Measurements from ENCODE around the gene LARGE1. TPM values are rescaled to one million over a fixed set of nuclear protein-coding genes. Genes with fewer than 3 reads are reported as not detected.

The LARGE1 gene
- total and polyA plus RNA-seq, 5 donors from 2014 or later, result not detected

- Mint-ChIP-seq H3K36me3 (peaks cover 3% of the 10 kb centered on the region), H3K4me1 (no peaks in the 10 kb centered on the region), H3K27me3 (no peaks in the 10 kb centered on the region), H3K4me3 (no peak overlapping the region), H3K9me3 (peaks cover 0 to 15% (median 3%) of the 10 kb centered on the region in 7 donors), H3K27ac (no peak overlapping the region)
- H3K36me3 ChIP-seq (ENCODE audit: control insufficient read depth, insufficient read depth, low read length), result no peaks in the 10 kb centered on the region
- ATAC-seq (ENCODE audit: low read depth in 2 of 2) (no peak), DNase-seq (no peak)
- no peaks in the 10 kb centered on the region for H3K27me3 ChIP-seq (ENCODE audit: control insufficient read depth, insufficient read depth, low read length)
- H3K4me1 ChIP-seq (ENCODE audit: control insufficient read depth, insufficient read depth, low read length, poor library complexity, severe bottlenecking), result no peaks in the 10 kb centered on the region
- no peak overlapping the region for H3K27ac ChIP-seq (ENCODE audit: insufficient read depth, low read length, poor library complexity, severe bottlenecking)
- H3K9me3 ChIP-seq (ENCODE audit: control insufficient read depth in 2 of 2, low read length in 2 of 2), result peaks cover 0 to 4% of the 10 kb centered on the region in 2 experiments
- no peak overlapping the region for H3K4me3 ChIP-seq (ENCODE audit: low read depth, low read length)
Observed at GRCh38 chr22:33656808-33657628, 263.3 kb downstream of the LARGE1 start.

DNA sequence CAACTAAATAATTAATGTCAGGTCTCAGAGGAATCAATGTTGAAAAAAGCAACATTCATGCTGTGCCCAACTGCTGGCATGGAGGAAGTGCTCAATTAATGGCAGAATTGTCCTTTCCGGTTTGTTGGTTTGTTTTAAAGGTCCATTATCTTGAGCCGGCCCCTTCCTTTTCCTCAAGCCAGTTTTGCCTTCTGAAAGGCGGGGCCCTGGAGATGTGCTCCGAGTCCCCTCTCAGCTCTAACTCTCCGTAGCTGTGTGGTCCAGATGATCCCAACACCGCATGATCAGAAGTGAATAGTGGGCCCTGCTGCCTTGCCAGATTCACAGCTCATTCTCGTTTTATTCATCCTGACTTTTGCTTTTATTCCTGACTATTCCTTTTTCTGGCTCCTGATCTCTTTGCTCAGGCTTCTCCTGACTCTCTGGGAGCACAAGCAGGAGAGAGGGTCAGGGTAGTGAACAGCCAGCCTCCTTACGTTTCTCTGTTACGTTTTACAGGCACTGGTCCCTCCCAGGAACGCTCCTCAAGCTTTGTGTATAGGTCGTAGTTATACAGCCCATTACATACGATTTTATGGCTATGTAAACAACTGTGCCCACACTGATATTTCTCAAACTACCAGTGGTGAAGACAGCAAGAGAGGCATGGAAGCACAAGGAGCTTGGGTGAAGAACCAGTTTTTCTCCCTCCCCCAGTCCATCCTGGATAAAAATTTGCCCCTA, 265.9 kb downstream of the LARGE1 start:
- Mint-ChIP-seq H3K27ac (no peak overlapping the region), H3K27me3 (no peaks in the 10 kb centered on the region), H3K9me3 (peaks cover 1 to 18% (median 7%) of the 10 kb centered on the region in 7 donors), H3K36me3 (peaks cover 3% of the 10 kb centered on the region), H3K4me3 (no peak overlapping the region), H3K4me1 (peaks cover 0 to 2% (median 0%) of the 10 kb centered on the region in 4 donors)
- no peak overlapping the region for H3K27ac ChIP-seq (ENCODE audit: insufficient read depth, low read length, poor library complexity, severe bottlenecking)
- no peak for DNase-seq
- no peaks in the 10 kb centered on the region for H3K27me3 ChIP-seq (ENCODE audit: control insufficient read depth, insufficient read depth, low read length)
- H3K4me3 ChIP-seq (ENCODE audit: low read depth, low read length), result no peak overlapping the region
- ATAC-seq (ENCODE audit: low read depth in 2 of 2), result no peak
- no peaks in the 10 kb centered on the region for H3K4me1 ChIP-seq (ENCODE audit: control insufficient read depth, insufficient read depth, low read length, poor library complexity, severe bottlenecking)
- peaks cover 0 to 2% of the 10 kb centered on the region in 2 experiments for H3K9me3 ChIP-seq (ENCODE audit: control insufficient read depth in 2 of 2, low read length in 2 of 2)
- no peaks in the 10 kb centered on the region for H3K36me3 ChIP-seq (ENCODE audit: control insufficient read depth, insufficient read depth, low read length)

- Mint-ChIP-seq H3K4me3 (no peak overlapping the region), H3K9me3 (peaks cover 1 to 21% (median 7%) of the 10 kb centered on the region in 7 donors), H3K4me1 (peaks cover 0 to 2% (median 0%) of the 10 kb centered on the region in 4 donors), H3K27ac (no peak overlapping the region), H3K27me3 (no peaks in the 10 kb centered on the region), H3K36me3 (peaks cover 3% of the 10 kb centered on the region)
- Histone ChIP-seq H3K9me3 (ENCODE audit: control insufficient read depth in 2 of 2, low read length in 2 of 2) (peaks cover 0 to 3% of the 10 kb centered on the region in 2 experiments), H3K27ac (ENCODE audit: insufficient read depth, low read length, poor library complexity, severe bottlenecking) (no peak overlapping the region), H3K36me3 (ENCODE audit: control insufficient read depth, insufficient read depth, low read length) (no peaks in the 10 kb centered on the region), H3K27me3 (ENCODE audit: control insufficient read depth, insufficient read depth, low read length) (no peaks in the 10 kb centered on the region), H3K4me1 (ENCODE audit: control insufficient read depth, insufficient read depth, low read length, poor library complexity, severe bottlenecking) (no peaks in the 10 kb centered on the region), H3K4me3 (ENCODE audit: low read depth, low read length) (no peak overlapping the region)
- ATAC-seq (ENCODE audit: low read depth in 2 of 2) (no peak), DNase-seq (no peak)
Observed at GRCh38 chr22:33653532-33654063, 266.7 kb downstream of the LARGE1 start.

- Histone ChIP-seq H3K4me3 (ENCODE audit: low read depth, low read length) (no peak overlapping the region), H3K9me3 (ENCODE audit: control insufficient read depth in 2 of 2, low read length in 2 of 2) (peaks cover 0 to 5% of the 10 kb centered on the region in 2 experiments), H3K27ac (ENCODE audit: insufficient read depth, low read length, poor library complexity, severe bottlenecking) (no peak overlapping the region), H3K36me3 (ENCODE audit: control insufficient read depth, insufficient read depth, low read length) (no peaks in the 10 kb centered on the region), H3K27me3 (ENCODE audit: control insufficient read depth, insufficient read depth, low read length) (no peaks in the 10 kb centered on the region), H3K4me1 (ENCODE audit: control insufficient read depth, insufficient read depth, low read length, poor library complexity, severe bottlenecking) (no peaks in the 10 kb centered on the region)
- H3K9me3 Mint-ChIP-seq, result peaks cover 1 to 24% (median 7%) of the 10 kb centered on the region in 7 donors
- H3K36me3 Mint-ChIP-seq, result no peaks in the 10 kb centered on the region
- no peak overlapping the region for H3K27ac Mint-ChIP-seq
- H3K4me1 Mint-ChIP-seq, result peaks cover 0 to 2% (median 0%) of the 10 kb centered on the region in 4 donors
- no peak overlapping the region for H3K4me3 Mint-ChIP-seq
- DNase-seq, result no peak
- no peaks in the 10 kb centered on the region for H3K27me3 Mint-ChIP-seq
- no peak for ATAC-seq (ENCODE audit: low read depth in 2 of 2)
Observed at GRCh38 chr22:33652615-33653014, 267.7 kb downstream of the LARGE1 start.

GRCh38 chr22:33650244-33650643, 270.0 kb downstream of the LARGE1 start:
- DNase-seq, result no peak
- Mint-ChIP-seq H3K36me3 (no peaks in the 10 kb centered on the region), H3K4me1 (peaks cover 0 to 2% (median 0%) of the 10 kb centered on the region in 4 donors), H3K9me3 (peaks cover 0 to 27% (median 4%) of the 10 kb centered on the region in 7 donors), H3K27me3 (no peaks in the 10 kb centered on the region), H3K27ac (no peak overlapping the region), H3K4me3 (no peak overlapping the region)
- Histone ChIP-seq H3K4me1 (ENCODE audit: control insufficient read depth, insufficient read depth, low read length, poor library complexity, severe bottlenecking) (no peaks in the 10 kb centered on the region), H3K27me3 (ENCODE audit: control insufficient read depth, insufficient read depth, low read length) (no peaks in the 10 kb centered on the region), H3K9me3 (ENCODE audit: control insufficient read depth in 2 of 2, low read length in 2 of 2) (peaks cover 0 to 3% of the 10 kb centered on the region in 2 experiments), H3K27ac (ENCODE audit: insufficient read depth, low read length, poor library complexity, severe bottlenecking) (no peak overlapping the region), H3K36me3 (ENCODE audit: control insufficient read depth, insufficient read depth, low read length) (no peaks in the 10 kb centered on the region), H3K4me3 (ENCODE audit: low read depth, low read length) (no peak overlapping the region)
- ATAC-seq (ENCODE audit: low read depth in 2 of 2), result no peak

DNA sequence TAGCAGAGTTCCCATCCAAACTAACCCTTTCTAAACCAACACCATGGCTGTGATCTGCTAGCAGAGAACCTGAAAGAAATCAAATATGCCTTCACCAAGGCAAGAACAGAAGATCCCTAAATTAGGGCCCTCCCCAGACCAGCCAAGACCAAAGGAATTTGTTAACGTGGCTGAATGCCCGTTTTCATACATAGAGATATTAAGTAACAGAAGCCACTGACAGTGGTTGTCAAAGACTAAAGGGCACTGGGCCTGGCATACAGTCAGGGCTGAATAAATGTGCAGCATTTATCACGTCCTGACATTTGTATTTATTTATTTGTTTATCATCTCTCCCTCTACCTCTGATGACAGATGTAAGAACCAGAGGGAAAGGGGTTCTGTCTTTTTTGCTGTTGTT, 271.8 kb downstream of the LARGE1 start:
- H3K4me3 Mint-ChIP-seq, result no peak overlapping the region
- no peak overlapping the region for H3K4me3 ChIP-seq (ENCODE audit: low read depth, low read length)
- H3K4me1 ChIP-seq (ENCODE audit: control insufficient read depth, insufficient read depth, low read length, poor library complexity, severe bottlenecking), result no peaks in the 10 kb centered on the region
- no peaks in the 10 kb centered on the region for H3K36me3 ChIP-seq (ENCODE audit: control insufficient read depth, insufficient read depth, low read length)
- H3K9me3 ChIP-seq (ENCODE audit: control insufficient read depth in 2 of 2, low read length in 2 of 2), result peaks cover 0 to 3% of the 10 kb centered on the region in 2 experiments
- H3K4me1 Mint-ChIP-seq, result peaks cover 0 to 2% (median 0%) of the 10 kb centered on the region in 4 donors
- no peak overlapping the region for H3K27ac Mint-ChIP-seq
- peaks cover 0 to 32% (median 4%) of the 10 kb centered on the region in 7 donors for H3K9me3 Mint-ChIP-seq
- ATAC-seq (ENCODE audit: low read depth in 2 of 2), result no peak
- no peak for DNase-seq
- no peak overlapping the region for H3K27ac ChIP-seq (ENCODE audit: insufficient read depth, low read length, poor library complexity, severe bottlenecking)
- no peaks in the 10 kb centered on the region for H3K27me3 ChIP-seq (ENCODE audit: control insufficient read depth, insufficient read depth, low read length)
- no peaks in the 10 kb centered on the region for H3K27me3 Mint-ChIP-seq
- H3K36me3 Mint-ChIP-seq, result no peaks in the 10 kb centered on the region

GRCh38 chr22:33640900-33641299, 279.4 kb downstream of the LARGE1 start:
- Mint-ChIP-seq H3K36me3 (no peaks in the 10 kb centered on the region), H3K27ac (no peak overlapping the region), H3K4me3 (peak overlapping the region in 1 of 4 donors; percentile 68), H3K9me3 (peaks cover 0 to 24% (median 5%) of the 10 kb centered on the region in 7 donors), H3K27me3 (peaks cover 6% of the 10 kb centered on the region), H3K4me1 (no peaks in the 10 kb centered on the region)
- H3K9me3 ChIP-seq (ENCODE audit: control insufficient read depth in 2 of 2, low read length in 2 of 2), result no peaks in the 10 kb centered on the region
- no peak overlapping the region for H3K4me3 ChIP-seq (ENCODE audit: low read depth, low read length)
- H3K27me3 ChIP-seq (ENCODE audit: control insufficient read depth, insufficient read depth, low read length), result no peaks in the 10 kb centered on the region
- H3K27ac ChIP-seq (ENCODE audit: insufficient read depth, low read length, poor library complexity, severe bottlenecking), result no peak overlapping the region
- no peaks in the 10 kb centered on the region for H3K4me1 ChIP-seq (ENCODE audit: control insufficient read depth, insufficient read depth, low read length, poor library complexity, severe bottlenecking)
- ATAC-seq (ENCODE audit: low read depth in 2 of 2) (no peak), DNase-seq (no peak)
- no peaks in the 10 kb centered on the region for H3K36me3 ChIP-seq (ENCODE audit: control insufficient read depth, insufficient read depth, low read length)

Measured in CD4-positive, CD25-positive, alpha-beta regulatory T cell (primary cell).